Astrocyte of the cerebellum (primary cell): ENCODE results near the gene STPG3.
"Not testable (repeated sequence)": the region's sequence is repeated elsewhere in the genome, so short reads cannot be mapped to it uniquely, and the experiment has no call there.

ENCODE experiments used
- DNase-seq: peaks from one replicate; pipeline ENCODE4 v3.0.0-alpha.2; 2011; ENCODE audit warnings: low read depth
- H3K4me3 ChIP-seq: 2 replicates; pipeline ENCODE4 v1.5.1; 2011; ENCODE audit warnings: mild to moderate bottlenecking, low read depth, low read length, moderate library complexity
- in situ Hi-C: cut with HindIII; loops from 2 replicates; pipeline ENCODE4 v1.10.0; 2017; ENCODE audit warnings: low sequenced_read_pairs
- TF ChIP-seq, protein P1 (sequence below): IDR thresholded peaks from 2 replicates; pipeline ENCODE4 v1.5.1; 2012; ENCODE audit warnings: low read length, low read depth, moderate library complexity, mild to moderate bottlenecking; ENCODE audit errors: missing control alignments

The STPG3 gene

DNA sequence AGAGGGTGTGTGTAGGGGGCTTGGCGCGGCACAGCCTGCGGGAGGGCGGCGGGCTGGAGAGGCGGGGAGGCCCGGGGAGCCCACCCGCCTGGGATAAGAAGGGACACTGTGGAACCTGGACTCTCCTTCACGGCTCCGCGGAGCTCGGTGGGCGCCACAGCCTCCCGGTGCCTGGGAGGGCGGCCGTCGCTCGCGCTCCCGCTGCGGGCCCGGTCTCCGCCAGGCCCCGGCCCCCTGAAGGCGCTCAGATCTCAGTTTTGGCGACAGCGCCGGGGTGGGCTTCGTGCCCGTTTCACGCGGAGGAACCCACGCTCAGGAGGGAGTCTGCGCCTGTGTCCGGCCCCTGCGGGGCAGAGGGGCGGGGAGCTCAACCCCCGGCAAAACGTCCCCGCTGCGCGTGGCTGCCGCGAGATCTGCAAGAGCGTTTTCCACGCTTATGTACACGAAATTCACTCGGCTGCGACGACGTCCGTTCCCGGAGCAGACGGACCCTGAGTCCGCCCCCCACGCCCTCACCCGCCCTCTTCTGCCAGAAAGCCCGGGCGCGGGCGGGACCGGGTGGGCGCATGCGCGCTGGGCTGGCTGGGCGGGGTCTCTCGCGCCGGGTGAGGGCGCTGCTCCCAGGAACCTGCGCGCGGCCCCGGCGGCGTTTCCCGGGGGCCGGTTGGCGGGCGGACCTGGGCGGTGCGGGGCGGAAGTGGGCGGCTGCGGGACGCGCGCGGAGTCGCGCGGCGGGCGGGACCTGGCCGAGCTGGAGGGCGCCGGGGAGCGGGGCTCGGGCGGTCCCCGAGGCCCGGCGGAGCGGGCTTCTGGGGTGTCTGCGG is 3.8 kb downstream of the STPG3 start, which contains the start of gene NELFB:
Gene NELFB, plus strand, starts transcription at position 704 of the 824 bp plus-strand sequence.
- peak within 1 kb of the TSS; percentile 95 for H3K4me3 ChIP-seq
- peak; percentile 54 for DNase-seq
- in situ Hi-C loops, result no loop called here
- TF ChIP-seq, protein P1, sequence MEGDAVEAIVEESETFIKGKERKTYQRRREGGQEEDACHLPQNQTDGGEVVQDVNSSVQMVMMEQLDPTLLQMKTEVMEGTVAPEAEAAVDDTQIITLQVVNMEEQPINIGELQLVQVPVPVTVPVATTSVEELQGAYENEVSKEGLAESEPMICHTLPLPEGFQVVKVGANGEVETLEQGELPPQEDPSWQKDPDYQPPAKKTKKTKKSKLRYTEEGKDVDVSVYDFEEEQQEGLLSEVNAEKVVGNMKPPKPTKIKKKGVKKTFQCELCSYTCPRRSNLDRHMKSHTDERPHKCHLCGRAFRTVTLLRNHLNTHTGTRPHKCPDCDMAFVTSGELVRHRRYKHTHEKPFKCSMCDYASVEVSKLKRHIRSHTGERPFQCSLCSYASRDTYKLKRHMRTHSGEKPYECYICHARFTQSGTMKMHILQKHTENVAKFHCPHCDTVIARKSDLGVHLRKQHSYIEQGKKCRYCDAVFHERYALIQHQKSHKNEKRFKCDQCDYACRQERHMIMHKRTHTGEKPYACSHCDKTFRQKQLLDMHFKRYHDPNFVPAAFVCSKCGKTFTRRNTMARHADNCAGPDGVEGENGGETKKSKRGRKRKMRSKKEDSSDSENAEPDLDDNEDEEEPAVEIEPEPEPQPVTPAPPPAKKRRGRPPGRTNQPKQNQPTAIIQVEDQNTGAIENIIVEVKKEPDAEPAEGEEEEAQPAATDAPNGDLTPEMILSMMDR, result no peak

- TF ChIP-seq, protein P1, result no peak
- DNase-seq, result no peak
- in situ Hi-C loops, result no loop called here
- H3K4me3 ChIP-seq, result peak overlapping the region; percentile 95
Measured at GRCh38 chr9:137255448-137256114, 4.5 kb downstream of the STPG3 start.

DNA sequence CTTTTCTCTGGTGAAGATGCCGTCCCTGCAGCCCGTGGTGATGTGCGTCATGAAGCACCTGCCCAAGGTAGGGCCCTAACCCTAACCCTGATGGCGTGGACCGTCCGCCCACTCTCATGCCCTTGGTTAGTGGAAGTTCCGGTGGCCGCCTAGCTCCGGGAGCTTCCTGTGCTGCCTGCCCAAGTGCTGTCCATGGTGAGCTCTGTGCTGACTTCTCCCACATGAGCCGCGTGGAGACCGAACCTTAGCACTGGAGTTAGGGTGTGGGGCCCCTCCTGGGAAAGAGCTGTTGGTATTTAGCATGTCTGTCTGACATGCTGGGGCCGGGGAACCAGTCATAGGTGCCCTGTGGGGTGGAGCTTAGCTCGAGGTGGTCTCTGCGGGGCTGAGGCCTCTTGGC is 5.3 kb downstream of the STPG3 start:
- no peak for DNase-seq
- H3K4me3 ChIP-seq, result peak overlapping the region; percentile 95
- TF ChIP-seq, protein P1, result no peak
- in situ Hi-C loops, result no loop called here

GRCh38 chr9:137256856-137257255 is 5.8 kb downstream of the STPG3 start:
- in situ Hi-C loops, result no loop called here
- TF ChIP-seq, protein P1, result no peak
- DNase-seq, result no peak
- H3K4me3 ChIP-seq, result peak overlapping the region; percentile 95

DNA sequence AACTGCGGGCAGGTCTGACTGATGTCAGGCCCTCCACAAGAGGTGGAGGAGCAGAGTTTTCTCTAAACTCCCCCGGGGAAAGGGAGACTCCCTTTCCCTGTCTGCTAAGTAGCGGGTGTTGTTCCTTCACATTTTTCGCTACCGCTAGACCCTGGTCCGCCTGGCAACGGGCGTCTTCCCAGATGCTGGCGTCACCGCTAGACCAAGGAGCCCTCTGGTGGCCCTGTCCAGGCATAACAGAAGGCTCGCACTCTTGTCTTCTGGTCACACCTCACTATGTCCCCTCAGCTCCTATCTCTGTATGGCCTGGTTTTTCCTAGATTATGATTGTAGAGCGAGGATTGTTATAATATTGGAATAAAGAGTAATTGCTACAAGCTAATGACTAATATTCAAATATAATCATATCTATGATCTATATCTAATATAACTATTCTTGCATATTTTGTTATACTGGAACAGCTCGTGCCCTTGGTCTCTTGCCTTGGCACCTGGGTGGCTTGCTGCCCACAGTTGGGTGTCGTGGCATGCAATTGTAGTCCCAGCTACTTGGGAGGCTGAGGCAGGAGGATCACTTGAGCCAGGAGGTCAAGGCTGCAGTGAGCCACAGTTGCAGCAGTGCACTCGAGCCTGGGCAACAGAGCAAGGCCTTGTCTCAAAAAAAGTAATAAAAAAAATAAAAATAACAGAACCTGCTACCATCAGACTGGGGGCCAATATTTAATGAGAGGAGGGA is 11.3 kb downstream of the STPG3 start:
- in situ Hi-C loops, DNase-seq, H3K4me3 ChIP-seq: not testable (repeated sequence)
- TF ChIP-seq, protein P1, result peak; percentile 51

DNA sequence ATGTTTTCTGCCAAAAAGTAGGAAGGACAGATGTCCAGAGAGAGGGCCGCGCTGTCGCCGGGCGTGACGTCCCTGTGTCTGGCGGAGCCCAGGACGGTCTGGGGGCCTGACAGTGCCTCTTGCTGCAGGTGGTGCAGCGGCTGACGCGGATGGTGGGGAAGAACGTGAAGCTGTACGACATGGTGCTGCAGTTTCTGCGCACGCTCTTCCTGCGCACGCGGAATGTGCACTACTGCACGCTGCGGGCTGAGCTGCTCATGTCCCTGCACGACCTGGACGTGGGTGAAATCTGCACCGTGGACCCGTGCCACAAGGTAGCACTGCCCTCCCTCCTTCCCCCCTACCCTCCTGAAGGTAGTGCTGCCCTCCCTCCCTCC is 11.8 kb downstream of the STPG3 start:
- in situ Hi-C loops, result no loop called here
- DNase-seq, result no peak
- TF ChIP-seq, protein P1, result no peak
- H3K4me3 ChIP-seq, result no peak overlapping the region
